Kidney tubule cell (primary cell): ENCODE data around the gene MYOCOS.
A peak's percentile ranks its signal among the peaks of the same experiment; 100 is the strongest.
"Not testable (repeated sequence)": the region's sequence is repeated elsewhere in the genome, so short reads cannot be mapped to it uniquely, and the experiment has no call there.

ENCODE experiments used
- DNase-seq: peaks from one replicate; pipeline ENCODE4 v3.0.0-alpha.2; 2018; ENCODE audit warnings: low spot score

Gene MYOCOS

GRCh38 chr1:171622152-171622462 lies at the start of gene MYOCOS:
TSS of gene MYOCOS (plus strand) at chr1:171622243. CDS start at chr1:171623884, 1,641 bp downstream.
- DNase-seq: no peak

DNA sequence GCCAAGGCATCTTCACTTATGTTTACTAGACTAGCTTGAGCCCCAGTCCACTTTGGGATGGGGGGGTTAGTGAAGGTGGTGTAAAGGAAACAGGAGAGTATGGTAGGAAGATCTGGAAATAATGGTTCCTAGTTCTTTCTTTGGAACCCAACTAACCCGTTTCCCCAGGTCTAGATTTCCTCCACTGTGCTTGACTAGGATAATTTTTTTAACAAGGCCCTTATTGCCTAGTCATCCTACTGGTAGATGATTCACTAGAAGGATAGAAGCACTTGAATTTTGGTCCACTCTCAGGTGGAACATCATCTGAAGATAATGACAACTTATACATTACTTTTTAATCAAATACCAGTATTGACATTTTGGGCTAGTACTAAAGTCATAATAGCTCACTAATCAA lies 45.9 kb upstream of the MYOCOS start:
- peak; percentile 20 for DNase-seq

DNA sequence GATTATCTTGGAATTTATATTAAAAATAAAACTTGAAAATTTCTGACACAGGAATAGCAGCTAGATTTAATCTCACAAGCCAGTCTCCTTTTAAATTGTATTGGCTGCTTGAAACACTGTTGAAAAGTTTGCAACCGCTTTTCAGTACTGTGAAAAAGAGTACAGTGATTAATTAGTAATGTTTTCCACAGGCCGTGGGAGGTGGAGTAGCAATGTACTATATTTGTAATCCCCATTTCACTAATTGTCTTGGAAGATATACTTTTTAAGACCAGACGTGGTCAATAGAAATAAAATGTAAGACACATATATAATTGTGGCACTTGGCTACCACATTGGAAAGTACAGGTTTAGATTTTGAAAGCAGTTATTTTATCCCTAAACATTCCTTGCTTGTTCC lies 40.8 kb upstream of the MYOCOS start:
- DNase-seq: no peak

GRCh38 chr1:171581766-171582165 lies 40.3 kb upstream of the MYOCOS start:
- DNase-seq: no peak

- DNase-seq: no peak
Observed at GRCh38 chr1:171582589-171582988, 39.5 kb upstream of the MYOCOS start.

DNA sequence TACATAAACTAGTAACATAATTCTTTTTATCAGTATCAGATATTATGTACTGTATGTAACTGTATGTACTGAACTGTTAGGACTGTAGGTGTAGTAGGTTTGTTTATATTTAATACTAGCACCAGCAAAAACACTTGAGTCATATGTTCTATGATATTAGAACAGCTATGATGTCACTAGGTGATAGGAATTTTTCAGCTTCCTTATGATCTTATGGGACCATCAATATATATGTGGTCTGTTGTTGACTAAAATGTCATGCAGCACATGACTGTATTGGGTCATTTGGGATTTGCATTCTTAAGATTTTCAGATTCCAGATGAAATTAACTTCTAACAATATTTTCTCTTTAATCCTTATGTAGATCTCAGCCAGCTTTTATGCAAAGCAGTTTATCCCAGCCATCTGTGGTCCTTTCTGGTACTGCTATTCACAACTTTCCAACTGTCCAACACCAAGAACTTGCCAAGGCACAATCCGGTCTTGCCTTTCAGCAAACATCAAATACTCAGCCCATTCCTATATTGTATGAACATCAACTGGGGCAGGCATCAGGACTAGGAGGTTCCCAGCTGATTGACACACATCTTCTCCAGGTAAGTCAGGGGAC lies 38.3 kb upstream of the MYOCOS start:
- DNase-seq: no peak

DNA sequence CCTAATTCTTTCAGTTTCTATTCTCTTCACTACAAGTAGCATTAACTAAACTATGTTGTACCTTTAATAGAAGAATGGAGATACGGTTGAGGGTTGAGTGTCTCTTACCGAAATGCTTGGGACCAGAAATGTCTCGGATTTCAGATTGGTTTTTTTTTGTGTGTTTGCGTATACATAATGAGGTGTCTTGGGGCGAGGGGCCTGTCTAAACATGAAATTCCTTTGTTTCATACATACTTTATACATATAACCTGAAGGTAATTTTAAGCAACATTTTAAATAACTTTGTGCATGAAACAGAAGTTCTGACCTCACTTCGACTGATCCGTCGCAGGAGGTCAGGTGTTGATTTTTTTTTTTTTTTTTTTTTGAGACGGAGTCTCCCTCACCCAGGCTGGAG lies 36.3 kb upstream of the MYOCOS start:
- no peak for DNase-seq

DNA sequence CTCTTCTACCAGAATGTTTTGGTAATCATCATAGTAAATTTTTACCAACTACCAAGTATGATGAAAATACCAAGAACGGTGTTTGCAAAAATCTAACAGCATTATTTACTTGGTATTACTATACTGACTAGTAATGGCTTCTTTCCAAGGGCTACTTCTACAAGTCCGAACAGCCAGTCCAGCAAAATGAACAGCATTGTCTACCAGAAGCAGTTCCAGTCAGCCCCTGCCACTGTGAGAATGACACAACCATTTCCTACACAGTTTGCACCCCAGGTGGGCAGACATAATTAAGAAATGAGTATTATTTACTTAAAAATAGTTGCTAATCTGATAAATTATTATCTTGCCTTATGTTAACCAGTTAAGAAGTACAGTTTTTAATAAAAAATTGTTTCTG lies 33.8 kb upstream of the MYOCOS start:
- DNase-seq: no peak

GRCh38 chr1:171590022-171590421 lies 32.0 kb upstream of the MYOCOS start:
- DNase-seq: no peak

DNA sequence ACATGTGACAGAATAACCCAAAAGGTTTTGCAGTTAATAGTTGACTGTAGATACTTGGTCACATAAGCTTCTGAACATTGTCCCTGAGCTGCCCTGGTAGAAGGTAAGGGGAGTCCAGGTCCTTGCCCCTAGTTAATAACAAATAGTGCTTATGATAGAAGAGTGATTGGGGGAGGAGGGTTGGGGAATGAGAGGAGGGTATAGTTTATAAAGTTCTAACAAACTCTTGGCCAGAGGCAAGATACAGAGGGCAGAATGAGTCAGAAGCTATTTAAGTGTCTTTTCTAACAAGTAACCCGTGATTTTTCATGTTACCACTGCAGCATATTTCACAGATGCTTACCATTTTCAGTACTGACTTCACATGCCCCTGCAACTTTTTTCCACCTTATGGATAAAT lies 26.7 kb upstream of the MYOCOS start:
- peak; percentile 30 for DNase-seq

- no peak for DNase-seq
Observed at GRCh38 chr1:171596119-171596518, 25.9 kb upstream of the MYOCOS start.

DNA sequence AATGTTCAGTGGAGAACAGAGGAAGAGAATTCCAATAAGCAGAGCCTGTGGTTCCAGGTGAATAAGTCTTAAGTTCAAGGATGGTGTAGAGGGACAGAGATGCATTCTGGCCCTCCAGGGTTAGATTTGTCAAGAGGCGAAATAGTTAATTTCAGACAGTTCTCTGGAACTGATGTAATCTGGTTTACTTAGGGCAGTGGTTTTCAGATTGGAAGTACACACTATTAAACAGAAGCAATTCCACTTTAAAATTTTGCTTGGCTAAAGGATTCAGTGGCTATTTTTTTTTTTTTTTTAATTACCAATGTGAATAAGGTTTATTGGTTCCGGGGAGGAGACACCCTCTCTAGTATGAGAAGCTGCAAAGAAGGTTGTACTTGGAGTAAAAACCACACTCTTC lies 25.3 kb upstream of the MYOCOS start:
- no peak for DNase-seq

GRCh38 chr1:171597203-171597602 lies 24.8 kb upstream of the MYOCOS start:
- DNase-seq: no peak

- peak; percentile 80 for DNase-seq
Observed at GRCh38 chr1:171600310-171600709, 21.7 kb upstream of the MYOCOS start.

DNA sequence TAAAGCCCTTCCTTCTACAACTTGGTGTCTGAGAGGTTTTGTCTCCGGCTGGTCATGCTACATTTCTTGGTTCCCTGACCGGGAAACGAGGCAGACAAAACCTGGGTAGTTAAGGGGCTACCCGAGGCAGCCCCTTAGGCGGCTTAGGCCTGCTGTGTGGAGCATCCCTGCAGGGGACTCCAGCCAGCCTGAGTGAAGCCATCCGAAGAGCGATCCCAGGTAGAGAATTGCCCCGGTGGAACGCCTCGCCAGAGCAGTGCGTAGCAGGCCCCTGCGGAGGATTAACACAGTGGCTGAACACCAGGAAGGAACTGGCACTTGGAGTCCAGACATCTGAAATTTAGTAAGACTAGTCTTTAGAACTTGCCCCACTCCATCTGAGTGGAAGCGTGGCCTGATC lies 21.2 kb upstream of the MYOCOS start:
- peak; percentile 11 for DNase-seq

GRCh38 chr1:171603042-171603441 lies 19.0 kb upstream of the MYOCOS start:
- not testable (repeated sequence) for DNase-seq

GRCh38 chr1:171606402-171606941 lies 15.6 kb upstream of the MYOCOS start:
- DNase-seq: peak; percentile 39

DNA sequence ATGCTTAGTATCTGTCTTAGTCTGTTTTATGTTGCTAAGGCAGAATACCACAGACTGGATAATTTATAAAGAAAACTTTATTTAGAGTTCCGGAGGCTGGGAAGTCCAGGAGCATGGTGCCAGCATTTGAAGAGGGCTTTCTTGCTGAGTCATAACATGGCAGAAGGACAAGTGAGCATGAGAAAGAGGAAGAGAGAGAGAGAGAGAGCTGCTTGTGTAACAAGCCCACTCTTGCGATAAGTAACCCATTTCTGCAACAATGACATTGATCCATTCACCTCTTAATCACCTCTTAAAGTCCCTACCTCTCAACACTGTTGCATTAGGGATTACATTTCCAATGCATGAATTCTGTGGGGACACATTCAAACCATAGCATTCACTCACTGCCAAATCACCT lies 11.7 kb upstream of the MYOCOS start:
- DNase-seq: peak; percentile 71

GRCh38 chr1:171611306-171611705 lies 10.7 kb upstream of the MYOCOS start:
- peak; percentile 23 for DNase-seq

DNA sequence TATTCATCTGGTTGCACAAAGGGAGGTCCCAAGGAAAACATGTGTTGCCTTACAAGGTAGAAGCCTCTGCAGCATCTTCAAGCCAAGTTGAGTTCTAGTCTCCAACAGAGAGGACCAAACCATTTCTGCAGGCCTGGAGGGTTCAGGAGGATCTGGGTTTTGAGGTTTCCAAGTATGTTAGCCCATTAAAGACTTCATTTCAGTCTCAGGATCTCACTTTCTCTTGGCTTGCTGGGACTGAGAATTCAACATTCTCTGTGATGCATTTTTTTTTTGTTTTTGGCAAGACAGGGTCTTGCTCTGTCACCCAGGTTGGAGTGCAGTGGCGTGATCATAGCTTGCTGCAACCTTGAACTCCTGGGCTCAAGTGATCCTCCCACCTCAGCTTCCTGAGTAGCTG lies 8.8 kb upstream of the MYOCOS start:
- no peak for DNase-seq

GRCh38 chr1:171615122-171615906 lies 6.7 kb upstream of the MYOCOS start:
- not testable (repeated sequence) for DNase-seq

GRCh38 chr1:171616586-171616985 lies 5.5 kb upstream of the MYOCOS start:
- no peak for DNase-seq

- DNase-seq: no peak
Observed at GRCh38 chr1:171623651-171624331, 1.7 kb downstream of the MYOCOS start.
